ENCODE measurements around the gene OCA2. TPM values are rescaled to one million over a fixed set of nuclear protein-coding genes. Genes with fewer than 3 reads are reported as not detected.

Gene OCA2
- total RNA-seq, 2 donors from 2014 or later, result 3.7 TPM; not detected in 1

GRCh38 chr15:28033443-28033842, 65.7 kb downstream of the OCA2 start:
- TF ChIP-seq POLR2A (IDR thresholded peaks at IDR 0.05), result no peak
- no peak for TF ChIP-seq POLR2AphosphoS5 (IDR thresholded peaks at IDR 0.05)
- TF ChIP-seq CTCF (IDR thresholded peaks at IDR 0.05), result no peak
- Histone ChIP-seq H3K27me3 (replicated peaks; ENCODE audit: insufficient read depth) (no peaks in the 10 kb centered on the region), H3K27ac (no peak overlapping the region), H3K4me3 (no peak overlapping the region), H3K36me3 (no peaks in the 10 kb centered on the region), H3K9me3 (no peaks in the 10 kb centered on the region), H3K4me1 (replicated peaks) (no peaks in the 10 kb centered on the region)
- no peak for DNase-seq (ENCODE audit: low spot score)
- 78% methylated on average over 3 of the region's 3 CpGs for WGBS
- intact Hi-C loops (cut with DNase I), result no loop called here

GRCh38 chr15:28030801-28031200, 68.3 kb downstream of the OCA2 start:
- Histone ChIP-seq H3K27me3 (replicated peaks; ENCODE audit: insufficient read depth) (no peaks in the 10 kb centered on the region), H3K36me3 (no peaks in the 10 kb centered on the region), H3K4me1 (replicated peaks) (no peaks in the 10 kb centered on the region), H3K9me3 (no peaks in the 10 kb centered on the region), H3K27ac (no peak overlapping the region), H3K4me3 (no peak overlapping the region)
- no peak for DNase-seq (ENCODE audit: low spot score)
- WGBS, result 56% methylated on average over 2 of the region's 2 CpGs
- no peak for TF ChIP-seq CTCF (IDR thresholded peaks at IDR 0.05)
- no peak for TF ChIP-seq POLR2A (IDR thresholded peaks at IDR 0.05)
- TF ChIP-seq POLR2AphosphoS5 (IDR thresholded peaks at IDR 0.05), result no peak
- intact Hi-C loops (cut with DNase I), result no loop called here

- Histone ChIP-seq H3K36me3 (no peaks in the 10 kb centered on the region), H3K4me3 (no peak overlapping the region), H3K27ac (no peak overlapping the region), H3K9me3 (no peaks in the 10 kb centered on the region), H3K4me1 (replicated peaks) (no peaks in the 10 kb centered on the region), H3K27me3 (replicated peaks; ENCODE audit: insufficient read depth) (no peaks in the 10 kb centered on the region)
- WGBS, result 96% methylated on average over 12 of the region's 12 CpGs
- TF ChIP-seq POLR2A (IDR thresholded peaks at IDR 0.05) (no peak), POLR2AphosphoS5 (IDR thresholded peaks at IDR 0.05) (no peak), CTCF (IDR thresholded peaks at IDR 0.05) (no peak)
- DNase-seq (ENCODE audit: low spot score), result no peak
- intact Hi-C loops (cut with DNase I), result no loop called here
Measured at GRCh38 chr15:28027714-28028076, 71.4 kb downstream of the OCA2 start.

- DNase-seq (ENCODE audit: low spot score), result no peak
- Histone ChIP-seq H3K4me3 (no peak overlapping the region), H3K36me3 (no peaks in the 10 kb centered on the region), H3K27ac (no peak overlapping the region), H3K27me3 (replicated peaks; ENCODE audit: insufficient read depth) (no peaks in the 10 kb centered on the region), H3K4me1 (replicated peaks) (no peaks in the 10 kb centered on the region), H3K9me3 (no peaks in the 10 kb centered on the region)
- TF ChIP-seq POLR2AphosphoS5 (IDR thresholded peaks at IDR 0.05) (no peak), CTCF (IDR thresholded peaks at IDR 0.05) (no peak)
- intact Hi-C loops (cut with DNase I), result no loop called here
- whole genome bisulfite sequencing, result 90% methylated on average over 45 of the region's 45 CpGs
Measured at GRCh38 chr15:28026764-28027713, 72.1 kb downstream of the OCA2 start.

GRCh38 chr15:28026221-28026620, 72.9 kb downstream of the OCA2 start:
- Histone ChIP-seq H3K27me3 (replicated peaks; ENCODE audit: insufficient read depth) (no peaks in the 10 kb centered on the region), H3K4me1 (replicated peaks) (no peaks in the 10 kb centered on the region), H3K36me3 (no peaks in the 10 kb centered on the region), H3K9me3 (no peaks in the 10 kb centered on the region), H3K4me3 (no peak overlapping the region), H3K27ac (no peak overlapping the region)
- intact Hi-C loops (cut with DNase I), result no loop called here
- 95% methylated on average over 9 of the region's 9 CpGs for WGBS
- TF ChIP-seq POLR2A (IDR thresholded peaks at IDR 0.05), result no peak
- TF ChIP-seq CTCF (IDR thresholded peaks at IDR 0.05), result no peak
- TF ChIP-seq POLR2AphosphoS5 (IDR thresholded peaks at IDR 0.05), result no peak
- DNase-seq (ENCODE audit: low spot score), result no peak

Data from prostate gland (tissue), 2 donors.